Activated CD4-positive, alpha-beta memory T cell treated with anti-CD3 and anti-CD28 coated beads for 36 hours (primary cell): Measurements from ENCODE around the gene STK16. TPM values are rescaled to one million over a fixed set of nuclear protein-coding genes. Genes with fewer than 3 reads are reported as not detected.

Experiments used
- CTCF ChIA-PET: fragments of 350-600 bp; sonication (Branson Sonifier 250); formaldehyde crosslinking; loops from one replicate; lab custom pipeline; 2021; ENCODE audit warnings: antibody characterized with exemption, inconsistent platforms; lab: Charles Lee
- POLR2A ChIA-PET: fragments of 350-600 bp; sonication (Branson Sonifier 250); formaldehyde crosslinking; loops from one replicate; lab custom pipeline; 2021; ENCODE audit warnings: antibody characterized with exemption; lab: Charles Lee
- DNase-seq: peaks from one replicate; pipeline ENCODE4 v3.0.0-alpha.2; 2020
- H3K27ac Mint-ChIP-seq: one replicate; pipeline ENCODE4 v1.8.0; 2021; ENCODE audit warnings: mixed read lengths
- H3K27me3 Mint-ChIP-seq: one replicate; pipeline ENCODE4 v1.8.0; 2021; ENCODE audit warnings: mixed read lengths
- H3K36me3 Mint-ChIP-seq: one replicate; pipeline ENCODE4 v1.8.0; 2021; ENCODE audit warnings: mixed read lengths
- H3K4me1 Mint-ChIP-seq: one replicate; pipeline ENCODE4 v1.8.0; 2021; ENCODE audit warnings: low read depth, mixed read lengths
- H3K4me3 Mint-ChIP-seq: one replicate; pipeline ENCODE4 v1.8.0; 2021; ENCODE audit warnings: mild to moderate bottlenecking, mixed read lengths
- H3K9me3 Mint-ChIP-seq: one replicate; pipeline ENCODE4 v1.8.0; 2021; ENCODE audit warnings: mixed read lengths
- intact Hi-C: fragments of 100-400 bp; cut with micrococcal nuclease; formaldehyde crosslinking; loops from one replicate; pipeline ENCODE4 v1.15.1; 2023
- total RNA-seq, 2 experiments: library from RNA; stranded (reverse); gene quantifications; one replicate each; pipeline ENCODE4 v1.2.3, GENCODE V29; 2021

STK16 gene
- total RNA-seq, 2 experiments from 2014 or later, result 37.1 to 37.8 TPM

DNA sequence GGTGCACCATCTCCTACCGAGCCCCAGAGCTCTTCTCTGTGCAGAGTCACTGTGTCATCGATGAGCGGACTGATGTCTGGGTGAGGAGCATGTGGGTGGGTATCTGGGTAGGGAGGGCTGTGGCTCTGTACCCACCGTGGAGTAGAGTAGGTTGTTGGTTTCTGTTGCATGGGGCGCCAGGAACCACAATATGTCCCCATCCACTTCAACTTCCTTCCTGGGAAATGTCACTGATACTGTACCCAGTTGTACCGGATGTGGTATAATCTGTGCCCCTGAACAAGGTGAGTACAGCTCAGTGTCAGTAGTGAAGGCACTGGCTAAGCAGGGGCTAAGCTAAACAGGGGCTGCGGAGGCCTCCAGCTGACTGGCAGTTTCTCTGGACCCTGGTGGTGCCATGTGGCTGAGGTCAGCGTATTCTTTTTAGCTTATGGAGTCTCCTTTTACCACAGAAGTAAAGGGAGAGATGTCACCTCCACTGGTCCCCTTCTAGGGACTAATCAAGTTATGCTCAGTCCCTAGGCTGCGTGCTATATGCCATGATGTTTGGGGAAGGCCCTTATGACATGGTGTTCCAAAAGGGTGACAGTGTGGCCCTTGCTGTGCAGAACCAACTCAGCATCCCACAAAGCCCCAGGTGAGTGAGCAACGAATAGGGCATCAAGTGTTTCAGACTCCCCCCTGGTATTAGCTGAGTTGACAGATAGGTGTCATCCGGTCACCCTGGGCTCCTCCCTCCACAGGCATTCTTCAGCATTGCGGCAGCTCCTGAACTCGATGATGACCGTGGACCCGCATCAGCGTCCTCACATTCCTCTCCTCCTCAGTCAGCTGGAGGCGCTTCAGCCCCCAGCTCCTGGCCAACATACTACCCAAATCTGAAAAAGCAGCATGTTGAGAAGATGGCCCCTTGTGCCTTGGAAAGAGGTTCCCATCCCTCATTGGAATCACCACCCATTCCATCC is 2.7 kb downstream of the STK16 start:
- no peaks in the 10 kb centered on the region for H3K9me3 Mint-ChIP-seq
- POLR2A ChIA-PET, result interaction anchor here (1.6 to 3.3 kb wide), 3 partner anchors 18 to 31 kb away, joined by 9 to 32 read pairs (median 15); partner anchors contain the start of genes ABCB6, ANKZF1, ATG9A and DNAJB2
- peak overlapping the region; percentile 98 for H3K27ac Mint-ChIP-seq
- H3K27me3 Mint-ChIP-seq, result no peaks in the 10 kb centered on the region
- peaks cover 85% of the 10 kb centered on the region for H3K4me1 Mint-ChIP-seq
- CTCF ChIA-PET, result interaction anchor here (0.7 to 6.8 kb wide), 8 partner anchors 18 to 144 kb away, joined by 3 to 51 read pairs (median 6); partner anchors contain the start of genes ANKZF1, ATG9A, CNPPD1 and DNAJB2
- H3K36me3 Mint-ChIP-seq, result peaks cover 60% of the 10 kb centered on the region
- intact Hi-C loops, result loop anchor here (1.0 to 5.0 kb wide), 2 partner anchors 31 to 851 kb away; partner anchors contain the start of genes CTDSP1 and DNAJB2
- peak overlapping the region; percentile 57 for H3K4me3 Mint-ChIP-seq
- DNase-seq, result peak; percentile 83

DNA sequence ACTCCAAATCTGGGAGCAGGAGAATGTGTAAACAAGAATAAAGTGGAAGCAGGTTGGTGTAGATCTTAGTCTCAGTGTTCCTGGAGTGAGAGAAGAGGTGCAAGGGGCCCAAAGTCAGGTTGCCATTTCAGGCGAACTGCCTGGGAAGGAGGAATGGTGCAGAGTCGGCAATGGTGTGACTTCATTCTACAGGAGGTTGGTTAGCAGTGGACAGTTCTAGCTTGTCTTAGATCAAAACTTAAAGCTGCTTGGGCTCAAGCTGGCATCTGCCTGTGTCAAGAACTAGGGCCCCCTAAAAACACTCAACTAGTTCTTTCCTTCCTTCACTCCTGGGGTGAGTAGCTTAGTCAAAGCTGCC is 3.5 kb downstream of the STK16 start:
- Mint-ChIP-seq H3K27me3 (no peaks in the 10 kb centered on the region), H3K27ac (peak overlapping the region; percentile 98), H3K4me3 (peak overlapping the region; percentile 68), H3K36me3 (peaks cover 60% of the 10 kb centered on the region), H3K4me1 (peaks cover 80% of the 10 kb centered on the region), H3K9me3 (no peaks in the 10 kb centered on the region)
- no peak for DNase-seq
- intact Hi-C loops, result loop anchor here (5.0 kb wide), 1 partner anchor 852 kb away; the partner anchor contains the start of gene CTDSP1
- CTCF ChIA-PET, result interaction anchor here (1.0 to 6.8 kb wide), 10 partner anchors 19 to 190 kb away, joined by 3 to 51 read pairs (median 4); partner anchors contain the start of genes ANKZF1, ATG9A, CNPPD1 and DNAJB2
- POLR2A ChIA-PET, result interaction anchor here (1.0 to 3.3 kb wide), 5 partner anchors 19 to 30 kb away, joined by 3 to 32 read pairs (median 12); partner anchors contain the start of genes ABCB6, ANKZF1, ATG9A and DNAJB2

DNA sequence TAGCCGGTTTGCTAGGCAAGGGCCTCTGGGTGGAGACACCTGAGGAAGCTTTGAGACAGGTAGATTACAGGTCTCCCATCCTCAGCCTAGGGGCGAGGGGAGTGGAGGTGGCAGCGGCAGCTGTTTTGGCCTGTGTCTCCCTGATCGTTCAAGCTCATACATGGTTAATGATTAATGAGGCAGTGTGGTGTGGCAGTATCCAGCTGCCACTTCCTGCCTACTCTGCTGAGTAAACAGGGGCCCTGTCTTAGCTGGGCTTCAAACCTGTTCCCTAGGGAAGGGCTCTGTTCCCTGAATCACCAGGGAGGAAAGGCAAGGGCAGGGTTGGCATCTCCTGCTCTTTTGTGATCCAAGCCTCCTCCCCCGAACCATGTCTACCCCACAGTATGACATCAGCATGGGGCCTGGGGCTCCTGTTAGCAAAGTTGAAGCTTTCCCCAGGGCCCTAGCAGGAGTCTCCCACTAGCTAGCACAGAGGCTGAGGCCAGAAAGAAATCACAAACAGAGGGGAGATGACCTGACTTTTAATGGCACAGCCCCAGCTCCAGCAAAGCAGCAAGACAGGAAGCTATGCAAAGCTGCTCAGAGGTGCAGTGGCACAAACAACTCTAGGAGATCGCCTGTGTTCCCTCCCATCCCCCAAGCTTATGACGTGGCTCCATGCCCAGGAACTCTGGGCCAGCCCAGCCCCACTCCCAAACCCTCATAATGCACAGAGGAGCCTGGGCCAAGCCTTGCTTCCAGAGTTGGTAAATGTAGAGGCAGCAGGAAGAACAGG is 4.1 kb downstream of the STK16 start:
- intact Hi-C loops, result loop anchor here (5.0 kb wide), 1 partner anchor 852 kb away; the partner anchor contains the start of gene CTDSP1
- ChIA-PET CTCF (interaction anchor here (1.0 to 6.8 kb wide), 11 partner anchors 20 to 191 kb away, joined by 3 to 51 read pairs (median 4); partner anchors contain the start of genes ANKZF1, ATG9A, CNPPD1 and DNAJB2), POLR2A (interaction anchor here (1.0 to 3.3 kb wide), 6 partner anchors 20 to 43 kb away, joined by 3 to 32 read pairs (median 8); partner anchors contain the start of genes ABCB6, ANKZF1, ATG9A and DNAJB2)
- peak; percentile 62 for DNase-seq
- H3K27me3 Mint-ChIP-seq, result no peaks in the 10 kb centered on the region
- H3K4me3 Mint-ChIP-seq, result peak overlapping the region; percentile 68
- H3K9me3 Mint-ChIP-seq, result no peaks in the 10 kb centered on the region
- peak overlapping the region; percentile 98 for H3K27ac Mint-ChIP-seq
- H3K36me3 Mint-ChIP-seq, result peaks cover 60% of the 10 kb centered on the region
- peaks cover 75% of the 10 kb centered on the region for H3K4me1 Mint-ChIP-seq

DNA sequence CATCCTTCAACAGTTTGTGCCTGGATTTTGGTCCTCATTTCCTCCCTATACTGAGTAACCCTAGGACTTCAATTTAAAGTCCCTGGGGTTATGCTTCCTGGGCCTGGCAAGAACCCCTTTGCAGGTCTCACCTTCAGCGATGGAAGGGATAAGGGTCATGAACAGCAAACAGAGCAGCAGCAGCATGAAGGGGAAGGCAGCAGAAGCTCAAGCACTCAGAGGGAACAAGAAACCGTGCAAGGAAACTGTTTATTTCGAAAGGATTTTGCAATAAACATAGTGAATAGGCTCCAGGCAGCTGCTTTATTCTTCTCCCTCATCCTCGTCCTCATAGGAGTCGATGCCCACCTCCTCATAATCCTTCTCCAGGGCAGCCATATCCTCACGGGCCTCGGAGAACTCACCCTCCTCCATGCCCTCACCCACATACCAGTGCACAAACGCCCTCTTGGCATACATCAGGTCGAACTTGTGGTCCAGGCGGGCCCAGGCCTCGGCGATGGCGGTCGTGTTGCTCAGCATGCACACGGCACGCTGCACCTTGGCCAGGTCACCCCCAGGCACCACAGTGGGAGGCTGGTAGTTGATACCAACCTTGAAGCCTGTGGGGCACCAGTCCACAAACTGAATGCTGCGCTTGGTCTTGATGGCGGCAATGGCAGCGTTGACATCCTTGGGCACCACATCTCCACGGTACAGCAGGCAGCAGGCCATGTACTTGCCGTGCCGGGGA is 4.9 kb downstream of the STK16 start:
- ChIA-PET POLR2A (interaction anchor here (1.6 to 3.3 kb wide), 5 partner anchors 20 to 44 kb away, joined by 3 to 32 read pairs (median 12); partner anchors contain the start of genes ABCB6, ANKZF1, ATG9A and DNAJB2), CTCF (interaction anchor here (1.0 to 6.8 kb wide), 6 partner anchors 28 to 192 kb away, joined by 3 to 51 read pairs (median 7); partner anchors contain the start of gene DNAJB2)
- Mint-ChIP-seq H3K27ac (peak overlapping the region; percentile 98), H3K4me1 (peaks cover 74% of the 10 kb centered on the region), H3K36me3 (peaks cover 60% of the 10 kb centered on the region), H3K4me3 (peak overlapping the region; percentile 68), H3K27me3 (no peaks in the 10 kb centered on the region), H3K9me3 (no peaks in the 10 kb centered on the region)
- intact Hi-C loops, result loop anchor here (10.0 kb wide), 1 partner anchor 595 kb away; the partner anchor contains the start of genes BCS1L and ZNF142
- no peak for DNase-seq

DNA sequence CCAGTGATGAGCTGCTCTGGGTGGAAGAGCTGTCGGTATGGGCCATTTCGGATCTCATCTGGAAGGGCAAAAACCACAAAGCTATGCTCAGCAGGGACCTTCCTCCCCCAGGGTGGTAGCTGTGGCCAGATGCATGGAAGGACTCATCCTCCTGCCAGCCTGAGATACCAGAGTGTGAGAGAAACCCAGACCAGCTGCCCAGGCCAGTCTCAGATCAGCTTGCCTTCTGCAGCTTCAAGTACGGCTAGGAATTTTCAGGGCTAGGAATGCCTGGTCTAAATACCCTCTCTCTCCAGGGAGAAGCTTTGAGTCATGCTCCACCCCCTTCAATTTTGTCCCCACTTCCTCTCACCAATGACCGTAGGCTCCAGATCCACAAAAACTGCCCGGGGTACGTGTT is 6.4 kb downstream of the STK16 start:
- Mint-ChIP-seq H3K9me3 (no peaks in the 10 kb centered on the region), H3K4me3 (peak overlapping the region; percentile 86), H3K27me3 (no peaks in the 10 kb centered on the region), H3K4me1 (peaks cover 73% of the 10 kb centered on the region), H3K27ac (peak overlapping the region; percentile 97), H3K36me3 (peaks cover 57% of the 10 kb centered on the region)
- ChIA-PET POLR2A (interaction anchor here (0.9 to 4.7 kb wide), 6 partner anchors 12 to 75 kb away, joined by 4 to 85 read pairs (median 8); partner anchors contain the start of genes ANKZF1, ATG9A, CNPPD1 and DNAJB2), CTCF (interaction anchor here (0.9 to 8.2 kb wide), 6 partner anchors 11 to 92 kb away, joined by 3 to 95 read pairs (median 4); partner anchors contain the start of gene DNAJB2)
- no peak for DNase-seq
- intact Hi-C loops, result loop anchor here (10.0 kb wide), 1 partner anchor 597 kb away; the partner anchor contains the start of genes BCS1L and ZNF142

DNA sequence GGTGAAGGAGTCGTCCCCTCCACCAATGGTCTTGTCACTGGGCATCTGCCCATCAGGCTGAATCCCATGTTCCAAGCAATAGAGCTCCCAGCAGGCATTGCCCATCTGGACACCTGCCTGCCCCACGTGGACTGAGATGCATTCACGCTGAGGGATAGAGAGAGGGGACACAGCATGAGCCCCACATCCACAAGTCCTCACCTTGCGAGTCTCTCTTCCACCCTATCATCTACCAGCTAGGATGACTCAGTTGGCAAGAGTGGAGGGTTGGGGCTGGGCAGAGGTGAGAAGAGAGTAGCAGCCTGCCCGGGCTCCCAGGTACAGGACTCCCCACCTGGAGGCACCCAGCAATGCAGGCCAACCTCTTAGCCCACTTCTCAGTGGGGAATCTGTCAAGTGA is 6.8 kb downstream of the STK16 start:
- Mint-ChIP-seq H3K36me3 (peaks cover 54% of the 10 kb centered on the region), H3K27ac (peak overlapping the region; percentile 97), H3K9me3 (no peaks in the 10 kb centered on the region), H3K27me3 (no peaks in the 10 kb centered on the region), H3K4me3 (peak overlapping the region; percentile 86), H3K4me1 (peaks cover 68% of the 10 kb centered on the region)
- intact Hi-C loops, result loop anchor here (10.0 kb wide), 1 partner anchor 597 kb away; the partner anchor contains the start of genes BCS1L and ZNF142
- POLR2A ChIA-PET, result interaction anchor here (1.1 to 4.7 kb wide), 6 partner anchors 12 to 76 kb away, joined by 4 to 85 read pairs (median 8); partner anchors contain the start of genes ANKZF1, ATG9A, CNPPD1 and DNAJB2
- DNase-seq, result peak; percentile 57
- CTCF ChIA-PET, result interaction anchor here (0.9 to 8.2 kb wide), 6 partner anchors 10 to 137 kb away, joined by 3 to 95 read pairs (median 4); partner anchors contain the start of gene DNAJB2

DNA sequence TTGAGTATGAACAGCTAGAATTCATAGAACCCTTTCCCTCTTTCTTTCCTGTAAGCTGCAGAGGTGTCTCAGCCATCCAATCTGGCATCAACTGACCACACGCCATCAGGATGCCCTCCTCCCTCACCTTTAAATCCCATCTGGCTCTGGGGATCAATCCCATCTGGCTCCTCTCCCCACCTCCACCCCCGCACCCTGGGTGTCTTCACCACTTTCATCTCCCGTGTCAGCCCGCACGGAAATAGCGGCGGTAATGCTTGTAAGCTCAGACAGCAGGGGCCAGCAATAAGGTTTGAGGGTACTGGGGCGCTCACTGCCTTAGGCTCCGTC is 7.3 kb downstream of the STK16 start:
- no peaks in the 10 kb centered on the region for H3K9me3 Mint-ChIP-seq
- H3K4me1 Mint-ChIP-seq, result peaks cover 64% of the 10 kb centered on the region
- H3K36me3 Mint-ChIP-seq, result peaks cover 51% of the 10 kb centered on the region
- ChIA-PET POLR2A (interaction anchor here (0.7 to 4.7 kb wide), 11 partner anchors 7 to 848 kb away, joined by 4 to 85 read pairs (median 8); partner anchors contain the start of genes ABCB6, ANKZF1, ATG9A and CNPPD1), CTCF (interaction anchor here (0.5 to 8.2 kb wide), 8 partner anchors 14 to 1085 kb away, joined by 3 to 95 read pairs (median 4); partner anchors contain the start of genes ANKZF1, ATG9A and DNAJB2)
- H3K27me3 Mint-ChIP-seq, result no peaks in the 10 kb centered on the region
- intact Hi-C loops, result loop anchor here (10.0 kb wide), 1 partner anchor 598 kb away; the partner anchor contains the start of genes BCS1L and ZNF142
- no peak for DNase-seq
- H3K4me3 Mint-ChIP-seq, result peak overlapping the region; percentile 86
- peak overlapping the region; percentile 97 for H3K27ac Mint-ChIP-seq

DNA sequence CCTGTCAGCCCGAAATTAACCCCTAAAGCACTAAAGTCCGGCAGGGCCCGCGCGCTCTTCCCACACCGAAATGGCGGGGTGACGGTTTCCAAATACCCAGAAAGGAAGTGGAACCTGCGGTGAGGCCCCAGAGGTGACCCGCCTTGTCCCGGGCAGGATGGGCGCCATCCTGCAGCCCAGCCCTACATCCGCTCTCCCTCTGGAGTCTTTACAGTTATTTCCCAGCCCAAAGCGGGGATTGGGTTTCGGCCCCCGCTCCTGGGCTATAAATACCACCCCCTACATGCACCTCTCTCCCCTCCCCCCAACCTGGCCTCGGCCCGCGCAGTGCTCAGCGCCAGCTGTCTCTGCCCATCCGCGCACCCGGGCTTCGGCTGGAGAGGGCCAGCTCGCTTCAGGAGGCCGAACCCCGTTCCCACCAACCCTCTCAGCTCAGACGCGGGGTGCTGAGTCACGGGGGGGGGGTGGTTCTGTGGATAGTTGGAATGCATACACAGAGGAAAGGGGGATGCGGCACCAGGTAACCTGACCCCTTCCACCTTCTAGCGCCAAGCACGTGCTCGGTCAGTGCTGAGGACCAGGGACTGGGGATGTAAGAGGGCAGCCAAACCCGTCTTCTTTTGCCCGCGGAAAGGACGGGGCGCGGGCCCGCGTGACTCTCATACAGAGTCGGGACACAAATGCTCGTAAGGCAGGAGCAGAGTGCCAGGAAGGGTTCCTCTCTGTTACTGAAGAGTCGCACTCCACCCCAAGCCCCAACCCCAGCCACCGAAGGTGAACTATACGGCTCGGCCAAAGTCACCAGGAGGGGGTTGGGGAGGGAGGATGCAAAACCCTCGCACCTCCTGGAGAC is 7.8 kb downstream of the STK16 start, which contains the start of gene TUBA4B:
TUBA4B (plus strand) TSS at position 344 of the 853 bp plus-strand sequence; CDS start at position 509, 165 bp downstream.
- Mint-ChIP-seq H3K27me3 (no peaks in the 10 kb centered on the region), H3K27ac (peak within 1 kb of the TSS; percentile 97), H3K36me3 (peaks cover 46% of the 10 kb centered on the region), H3K4me1 (peaks cover 58% of the 10 kb centered on the region), H3K4me3 (peak within 1 kb of the TSS; percentile 86), H3K9me3 (no peaks in the 10 kb centered on the region)
- POLR2A ChIA-PET, result interaction anchor here (0.7 to 4.7 kb wide), 15 partner anchors 8 to 848 kb away, joined by 3 to 85 read pairs (median 6); partner anchors contain the start of genes ABCB6, ANKZF1, ATG9A and CNPPD1
- CTCF ChIA-PET, result interaction anchor here (0.5 to 8.2 kb wide), 6 partner anchors 14 to 1085 kb away, joined by 3 to 95 read pairs (median 4); partner anchors contain the start of genes ANKZF1, ATG9A and DNAJB2
- intact Hi-C loops, result loop anchor here (1.0 to 10.0 kb wide), 6 partner anchors 8 to 598 kb away; partner anchors contain the start of genes ABCB6, BCS1L, DNAJB2 and GLB1L
- peak; percentile 79 for DNase-seq
